Measurements from ENCODE around the gene IVNS1ABP. TPM values are rescaled to one million over a fixed set of nuclear protein-coding genes. Genes with fewer than 3 reads are reported as not detected.

The IVNS1ABP gene
- total RNA-seq, 2 donors from 2014 or later, result 44.4 to 58.8 TPM

DNA sequence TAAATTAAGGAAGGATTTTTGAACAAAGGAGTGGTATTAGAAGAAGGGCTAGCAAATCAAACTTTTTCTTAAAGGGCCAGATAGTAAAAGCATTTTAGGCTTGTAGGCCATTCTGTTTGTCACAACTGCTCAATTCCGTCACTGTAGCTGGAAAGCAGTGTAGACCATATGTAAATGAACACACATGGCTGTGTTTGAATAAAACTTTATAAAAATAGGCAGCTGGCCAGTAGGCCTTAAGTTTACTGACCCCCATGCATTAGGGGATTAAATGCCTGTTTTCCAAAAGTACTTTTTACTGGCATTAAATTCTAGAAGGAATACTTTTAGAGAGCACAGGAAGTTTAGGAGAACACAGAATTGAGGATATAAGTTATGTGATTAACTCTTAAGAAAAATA, 8.9 kb downstream of the IVNS1ABP start:
- 93% methylated on average over 1 of the region's 1 CpG for WGBS
- H3K27me3 ChIP-seq (replicated peaks; ENCODE audit: insufficient read depth), result no peaks in the 10 kb centered on the region
- TF ChIP-seq POLR2A (IDR thresholded peaks at IDR 0.05) (no peak), POLR2AphosphoS5 (IDR thresholded peaks at IDR 0.05) (no peak)
- TF ChIP-seq, protein P1, sequence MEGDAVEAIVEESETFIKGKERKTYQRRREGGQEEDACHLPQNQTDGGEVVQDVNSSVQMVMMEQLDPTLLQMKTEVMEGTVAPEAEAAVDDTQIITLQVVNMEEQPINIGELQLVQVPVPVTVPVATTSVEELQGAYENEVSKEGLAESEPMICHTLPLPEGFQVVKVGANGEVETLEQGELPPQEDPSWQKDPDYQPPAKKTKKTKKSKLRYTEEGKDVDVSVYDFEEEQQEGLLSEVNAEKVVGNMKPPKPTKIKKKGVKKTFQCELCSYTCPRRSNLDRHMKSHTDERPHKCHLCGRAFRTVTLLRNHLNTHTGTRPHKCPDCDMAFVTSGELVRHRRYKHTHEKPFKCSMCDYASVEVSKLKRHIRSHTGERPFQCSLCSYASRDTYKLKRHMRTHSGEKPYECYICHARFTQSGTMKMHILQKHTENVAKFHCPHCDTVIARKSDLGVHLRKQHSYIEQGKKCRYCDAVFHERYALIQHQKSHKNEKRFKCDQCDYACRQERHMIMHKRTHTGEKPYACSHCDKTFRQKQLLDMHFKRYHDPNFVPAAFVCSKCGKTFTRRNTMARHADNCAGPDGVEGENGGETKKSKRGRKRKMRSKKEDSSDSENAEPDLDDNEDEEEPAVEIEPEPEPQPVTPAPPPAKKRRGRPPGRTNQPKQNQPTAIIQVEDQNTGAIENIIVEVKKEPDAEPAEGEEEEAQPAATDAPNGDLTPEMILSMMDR (IDR thresholded peaks at IDR 0.05), result no peak

DNA sequence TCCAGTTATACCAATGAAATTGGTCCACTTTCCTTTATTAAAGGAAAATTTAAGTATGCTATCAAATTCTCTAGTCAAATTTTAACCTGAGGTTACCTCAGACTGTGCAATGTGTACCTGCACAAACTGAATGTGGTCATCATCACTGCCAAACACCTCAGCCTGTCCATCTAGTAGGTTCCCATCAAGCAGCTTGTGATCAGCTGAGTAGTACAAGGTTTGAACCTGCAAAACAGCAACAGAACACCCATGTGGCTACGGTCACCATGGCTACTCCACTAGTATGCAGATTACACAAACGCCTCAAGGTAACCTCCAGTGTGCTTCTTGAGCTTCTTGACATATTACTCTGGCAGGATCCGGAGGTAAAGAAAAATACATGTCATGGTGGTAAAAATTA, 11.6 kb downstream of the IVNS1ABP start:
- intact Hi-C loops (cut with DNase I), result no loop called here
- DNase-seq (ENCODE audit: low spot score), result no peak
- H3K27ac ChIP-seq, result no peak overlapping the region
- no peaks in the 10 kb centered on the region for H3K27me3 ChIP-seq (replicated peaks; ENCODE audit: insufficient read depth)
- TF ChIP-seq, protein P1 (IDR thresholded peaks at IDR 0.05), result no peak
- TF ChIP-seq POLR2AphosphoS5 (IDR thresholded peaks at IDR 0.05) (no peak), POLR2A (IDR thresholded peaks at IDR 0.05) (no peak)
- no peaks in the 10 kb centered on the region for H3K9me3 ChIP-seq
- H3K4me1 ChIP-seq (replicated peaks), result no peaks in the 10 kb centered on the region
- peaks cover 0 to 3% of the 10 kb centered on the region in 2 donors for H3K36me3 ChIP-seq
- H3K4me3 ChIP-seq, result no peak overlapping the region
- 96% methylated on average over 3 of the region's 3 CpGs for WGBS

More for the DNA sequence above, 8.9 kb downstream of the IVNS1ABP start:
- no peak for DNase-seq (ENCODE audit: low spot score)
- Histone ChIP-seq H3K36me3 (peaks cover 0 to 3% of the 10 kb centered on the region in 2 donors), H3K4me3 (no peak overlapping the region), H3K4me1 (replicated peaks) (no peaks in the 10 kb centered on the region), H3K9me3 (no peaks in the 10 kb centered on the region), H3K27ac (no peak overlapping the region)
- intact Hi-C loops (cut with DNase I), result no loop called here

DNA sequence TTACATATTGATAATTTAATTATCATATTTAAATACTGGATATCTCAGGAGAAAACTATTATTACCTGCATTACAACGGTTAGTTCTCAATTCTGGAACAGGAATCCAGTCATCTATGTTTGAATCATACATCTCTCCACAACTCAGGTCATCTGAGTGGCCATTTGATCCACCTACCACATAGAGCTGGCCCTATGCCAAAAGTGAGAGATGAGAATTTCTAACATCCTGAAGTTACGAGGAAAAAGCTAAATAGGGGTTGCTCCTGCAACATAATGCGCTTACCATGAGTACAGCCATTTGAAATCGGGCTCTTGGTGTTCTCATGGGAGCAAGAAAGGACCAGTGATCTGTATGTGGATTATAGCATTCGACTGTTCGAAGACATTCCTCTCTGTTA, 16.9 kb downstream of the IVNS1ABP start:
- no peak for TF ChIP-seq POLR2A (IDR thresholded peaks at IDR 0.05)
- TF ChIP-seq POLR2AphosphoS5 (IDR thresholded peaks at IDR 0.05), result no peak
- TF ChIP-seq, protein P1 (IDR thresholded peaks at IDR 0.05), result no peak
- H3K27me3 ChIP-seq (replicated peaks; ENCODE audit: insufficient read depth), result no peaks in the 10 kb centered on the region
- no peak overlapping the region for H3K4me3 ChIP-seq
- no peaks in the 10 kb centered on the region for H3K9me3 ChIP-seq
- WGBS, result 90% methylated on average over 6 of the region's 6 CpGs
- H3K4me1 ChIP-seq (replicated peaks), result no peaks in the 10 kb centered on the region
- no peak for DNase-seq (ENCODE audit: low spot score)
- H3K36me3 ChIP-seq, result peaks cover 0 to 11% of the 10 kb centered on the region in 2 donors
- H3K27ac ChIP-seq, result no peak overlapping the region
- intact Hi-C loops (cut with DNase I), result no loop called here

DNA sequence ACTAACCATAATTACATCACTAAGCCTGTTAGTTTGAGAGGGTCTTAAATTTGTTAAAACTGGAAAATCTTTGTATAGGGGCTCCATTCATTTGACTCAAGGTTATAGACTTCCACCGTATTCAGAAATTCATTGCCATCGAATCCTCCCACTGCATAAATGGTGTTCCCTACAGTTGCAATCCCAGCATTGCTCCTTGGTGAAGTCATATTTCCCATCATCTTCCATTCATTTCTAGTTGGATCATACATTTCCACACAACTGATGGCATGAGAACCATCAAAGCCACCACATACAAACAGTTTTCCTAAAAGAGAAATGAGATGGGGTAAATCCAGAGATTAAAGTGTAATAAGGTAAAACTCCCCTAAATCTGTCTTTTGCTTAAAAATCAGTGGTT, 19.1 kb downstream of the IVNS1ABP start:
- TF ChIP-seq, protein P1 (IDR thresholded peaks at IDR 0.05), result no peak
- intact Hi-C loops (cut with DNase I), result no loop called here
- no peaks in the 10 kb centered on the region for H3K4me1 ChIP-seq (replicated peaks)
- no peak for DNase-seq (ENCODE audit: low spot score)
- H3K27ac ChIP-seq, result no peak overlapping the region
- H3K27me3 ChIP-seq (replicated peaks; ENCODE audit: insufficient read depth), result no peaks in the 10 kb centered on the region
- H3K4me3 ChIP-seq, result no peak overlapping the region
- WGBS, result 91% methylated on average over 2 of the region's 2 CpGs
- H3K36me3 ChIP-seq, result peaks cover 0 to 11% of the 10 kb centered on the region in 2 donors
- H3K9me3 ChIP-seq, result no peaks in the 10 kb centered on the region

DNA sequence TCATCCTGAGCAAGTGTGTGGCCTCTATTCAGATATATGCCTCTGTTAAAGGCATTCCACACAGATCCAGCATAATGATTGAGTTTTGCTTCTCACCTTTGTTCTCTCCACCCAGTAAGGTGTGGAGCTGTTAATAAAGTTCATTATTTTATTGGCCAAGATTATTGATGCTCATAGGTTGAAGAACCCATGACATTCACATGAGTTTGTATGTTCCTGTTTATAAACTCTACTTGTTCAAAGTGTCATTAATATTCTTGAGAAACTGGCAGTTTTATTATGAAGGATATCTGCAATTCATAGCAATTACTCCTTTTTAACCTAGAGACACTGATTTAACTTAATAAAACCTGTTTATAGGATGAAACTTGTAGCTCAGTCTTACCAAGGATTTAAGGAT, 22.0 kb downstream of the IVNS1ABP start:
- no peak for DNase-seq (ENCODE audit: low spot score)
- Histone ChIP-seq H3K9me3 (no peaks in the 10 kb centered on the region), H3K4me3 (no peak overlapping the region), H3K27me3 (replicated peaks; ENCODE audit: insufficient read depth) (no peaks in the 10 kb centered on the region), H3K27ac (no peak overlapping the region), H3K4me1 (replicated peaks) (no peaks in the 10 kb centered on the region), H3K36me3 (peaks cover 0 to 8% of the 10 kb centered on the region in 2 donors)
- intact Hi-C loops (cut with DNase I), result no loop called here
- TF ChIP-seq POLR2A (IDR thresholded peaks at IDR 0.05) (no peak), POLR2AphosphoS5 (IDR thresholded peaks at IDR 0.05) (no peak)
- TF ChIP-seq, protein P1 (IDR thresholded peaks at IDR 0.05), result no peak

Data from prostate gland (tissue), 2 donors.